Panc1 (cell line): ENCODE data around the gene SLF2. TPM values are rescaled to one million over a fixed set of nuclear protein-coding genes. Genes with fewer than 3 reads are reported as not detected.

Experiments
- ATAC-seq: fragments of 200-7000 bp; cut with Tn5 transposase; 2 replicates; pipeline ENCODE4 v1.9.1; 2020; ENCODE audit warnings: mild to moderate bottlenecking, moderate library complexity
- BruUV-seq: library from RNA; stranded (reverse); fragments of 400-500 nt; replicated peaks from 2 replicates; lab custom pipeline; 2021; lab: Mats Ljungman, UMichigan
- CTCF ChIA-PET: fragments of 300-600 bp; sonication (Branson Sonifier 250); formaldehyde crosslinking; loops from one replicate; lab custom pipeline; 2022; ENCODE audit warnings: antibody characterized with exemption; lab: Charles Lee
- POLR2A ChIA-PET: fragments of 300-600 bp; sonication (Branson Sonifier 250); formaldehyde crosslinking; loops from one replicate; lab custom pipeline; 2022; ENCODE audit warnings: antibody characterized with exemption; lab: Charles Lee
- DNase-seq: peaks from one replicate; pipeline ENCODE4 v3.0.0-alpha.2; 2010; ENCODE audit warnings: low read depth, low spot score
- H3K27ac ChIP-seq: 2 replicates; pipeline ENCODE4 v1.5.1; 2011; ENCODE audit warnings: mild to moderate bottlenecking, low read length, inconsistent platforms
- H3K27me3 ChIP-seq: fragments of 200-500 bp; sonication (Bioruptor generic); 2 replicates; pipeline ENCODE4 v1.6.0; 2014; ENCODE audit warnings: low read length, inconsistent platforms; ENCODE audit not compliant: control insufficient read depth, insufficient read depth
- H3K36me3 ChIP-seq: fragments of 200-500 bp; sonication (Bioruptor generic); 2 replicates; pipeline ENCODE4 v1.5.1; 2014; ENCODE audit warnings: inconsistent platforms, mild to moderate bottlenecking, low read length, moderate library complexity; ENCODE audit not compliant: control insufficient read depth, insufficient read depth
- H3K4me1 ChIP-seq: 2 replicates; pipeline ENCODE4 v1.5.1; 2011; ENCODE audit warnings: inconsistent platforms, mild to moderate bottlenecking, low read length, moderate library complexity; ENCODE audit not compliant: control insufficient read depth, insufficient read depth
- H3K4me3 ChIP-seq, 2 experiments: 2 replicates each; pipeline ENCODE4 v1.5.1; 2011 to 2012; ENCODE audit warnings: low read depth in 2 of 2, low read length in 2 of 2, mild to moderate bottlenecking in 2 of 2, inconsistent platforms in 1 of 2, moderate library complexity in 1 of 2
- H3K9me3 ChIP-seq: fragments of 200-500 bp; sonication (Bioruptor generic); 2 replicates; pipeline ENCODE4 v1.5.1; 2014; ENCODE audit warnings: low read depth, mild to moderate bottlenecking, inconsistent platforms, low read length, moderate library complexity; ENCODE audit not compliant: control insufficient read depth, insufficient read depth
- POLR2AphosphoS5 ChIP-seq: IDR thresholded peaks from 2 replicates; pipeline ENCODE4 v1.6.1; 2012; ENCODE audit warnings: mild to moderate bottlenecking, low read depth, low read length, moderate library complexity
- REST ChIP-seq, 2 experiments: IDR thresholded peaks; 2 replicates each; pipeline ENCODE4 v1.6.1; 2011 to 2012; ENCODE audit warnings: low read depth in 2 of 2, control low read depth in 1 of 2, low read length in 1 of 2, mild to moderate bottlenecking in 1 of 2, moderate library complexity in 1 of 2; ENCODE audit not compliant: insufficient read depth in 1 of 2
- SIN3A ChIP-seq: IDR thresholded peaks from 2 replicates; pipeline ENCODE4 v1.6.1; 2012; ENCODE audit warnings: low read depth, mild to moderate bottlenecking, low read length, moderate library complexity, borderline replicate concordance; ENCODE audit not compliant: insufficient read depth
- TCF7L2 ChIP-seq: IDR thresholded peaks from 2 replicates; pipeline ENCODE4 v1.6.1; 2011; ENCODE audit warnings: mild to moderate bottlenecking, low read depth, low read length, inconsistent platforms
- in situ Hi-C: cut with HindIII; loops from 2 replicates; pipeline ENCODE4 v1.10.0; 2016; ENCODE audit warnings: low sequenced_read_pairs, low pct_unique_long_range_greater_than_20kb
- intact Hi-C: fragments of 100-400 bp; cut with micrococcal nuclease; formaldehyde crosslinking; loops from one replicate; pipeline ENCODE4 v1.10.0; 2022; ENCODE audit not compliant: unreplicated experiment
- total RNA-seq: library from RNA; stranded (reverse); gene quantifications from one replicate; pipeline ENCODE4 v1.2.1, GENCODE V29; 2021; ENCODE audit not compliant: unreplicated experiment
- TF ChIP-seq, protein P1 (sequence below): fragments of 450-650 bp; IDR thresholded peaks from 2 replicates; pipeline ENCODE4 v1.5.1; 2017; ENCODE audit warnings: mild to moderate bottlenecking

The SLF2 gene
- total RNA-seq, 1 experiment from 2014 or later, result 38.8 TPM

DNA sequence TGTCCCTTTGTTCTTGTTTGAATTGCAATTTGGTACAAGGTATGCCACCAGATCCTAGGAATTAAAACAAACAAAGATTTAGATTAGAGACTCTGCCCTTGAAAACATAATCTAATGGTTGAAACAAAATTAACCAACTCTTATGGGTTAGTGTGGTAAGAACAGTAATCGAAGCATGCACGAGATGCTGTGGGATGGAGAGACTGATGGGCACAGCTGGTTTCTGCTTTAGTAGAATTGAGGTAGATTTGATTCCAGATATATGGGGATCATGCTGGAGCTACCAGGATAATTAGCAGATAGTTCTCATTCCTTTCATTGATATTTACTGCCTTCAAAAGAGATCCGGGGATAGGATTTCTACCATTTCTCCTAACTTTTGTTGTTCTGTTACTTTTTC is 36.2 kb downstream of the SLF2 start:
- Histone ChIP-seq H3K9me3 (no peaks in the 10 kb centered on the region), H3K4me1 (no peaks in the 10 kb centered on the region), H3K27me3 (no peaks in the 10 kb centered on the region), H3K27ac (no peak overlapping the region), H3K4me3 (no peak overlapping the region), H3K36me3 (peaks cover 55% of the 10 kb centered on the region)
- ChIA-PET CTCF (no interaction called here), POLR2A (no interaction called here)
- in situ Hi-C loops, result no loop called here
- intact Hi-C loops, result no loop called here
- DNase-seq (no peak), ATAC-seq (no peak)
- BruUV-seq, result no TSS peak
- TF ChIP-seq SIN3A (no peak), POLR2AphosphoS5 (no peak), REST (IDR thresholded peaks at IDR 0.05; ENCODE audit: insufficient read depth in 1 of 2, low read depth in 2 of 2, low read length in 1 of 2) (no peak), TCF7L2 (no peak)
- TF ChIP-seq, protein P1, sequence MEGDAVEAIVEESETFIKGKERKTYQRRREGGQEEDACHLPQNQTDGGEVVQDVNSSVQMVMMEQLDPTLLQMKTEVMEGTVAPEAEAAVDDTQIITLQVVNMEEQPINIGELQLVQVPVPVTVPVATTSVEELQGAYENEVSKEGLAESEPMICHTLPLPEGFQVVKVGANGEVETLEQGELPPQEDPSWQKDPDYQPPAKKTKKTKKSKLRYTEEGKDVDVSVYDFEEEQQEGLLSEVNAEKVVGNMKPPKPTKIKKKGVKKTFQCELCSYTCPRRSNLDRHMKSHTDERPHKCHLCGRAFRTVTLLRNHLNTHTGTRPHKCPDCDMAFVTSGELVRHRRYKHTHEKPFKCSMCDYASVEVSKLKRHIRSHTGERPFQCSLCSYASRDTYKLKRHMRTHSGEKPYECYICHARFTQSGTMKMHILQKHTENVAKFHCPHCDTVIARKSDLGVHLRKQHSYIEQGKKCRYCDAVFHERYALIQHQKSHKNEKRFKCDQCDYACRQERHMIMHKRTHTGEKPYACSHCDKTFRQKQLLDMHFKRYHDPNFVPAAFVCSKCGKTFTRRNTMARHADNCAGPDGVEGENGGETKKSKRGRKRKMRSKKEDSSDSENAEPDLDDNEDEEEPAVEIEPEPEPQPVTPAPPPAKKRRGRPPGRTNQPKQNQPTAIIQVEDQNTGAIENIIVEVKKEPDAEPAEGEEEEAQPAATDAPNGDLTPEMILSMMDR, result no peak

DNA sequence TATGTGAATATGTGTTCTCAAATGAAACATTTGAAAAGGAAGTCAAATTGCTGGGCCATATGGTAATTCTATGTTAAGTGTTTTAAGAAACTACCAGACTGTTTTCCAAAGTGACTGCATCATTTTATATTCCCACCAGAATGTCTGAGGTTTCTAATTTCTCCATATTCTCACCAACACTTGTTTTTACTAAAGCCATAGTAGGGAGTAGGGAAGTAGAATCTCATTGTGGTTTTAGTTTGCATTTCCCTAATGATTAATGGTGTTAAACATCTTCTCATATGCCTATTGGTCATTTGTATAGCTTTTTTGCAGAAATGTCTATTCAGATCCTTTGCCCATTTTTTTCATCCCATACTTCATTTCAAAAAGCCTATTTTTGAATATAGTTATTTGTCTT is 47.5 kb downstream of the SLF2 start:
- H3K27me3 ChIP-seq, result no peaks in the 10 kb centered on the region
- TF ChIP-seq TCF7L2, result no peak
- no peak for TF ChIP-seq POLR2AphosphoS5
- TF ChIP-seq, protein P1, result no peak
- no peak for TF ChIP-seq SIN3A
- TF ChIP-seq REST (IDR thresholded peaks at IDR 0.05; ENCODE audit: insufficient read depth in 1 of 2, low read depth in 2 of 2, low read length in 1 of 2), result no peak
- CTCF ChIA-PET, result no interaction called here
- no peak for ATAC-seq
- DNase-seq, result no peak
- intact Hi-C loops, result no loop called here
- H3K27ac ChIP-seq, result no peak overlapping the region
- no peaks in the 10 kb centered on the region for H3K4me1 ChIP-seq
- H3K9me3 ChIP-seq, result no peaks in the 10 kb centered on the region
- H3K4me3 ChIP-seq, result no peak overlapping the region
- peaks cover 63% of the 10 kb centered on the region for H3K36me3 ChIP-seq
- BruUV-seq, result no TSS peak
- in situ Hi-C loops, result no loop called here
- POLR2A ChIA-PET, result no interaction called here
